ENCODE measurements around the gene GRID2IP.

- TF ChIP-seq SUZ12 (IDR thresholded peaks at IDR 0.05) = no peak
- TF ChIP-seq NFRKB (IDR thresholded peaks at IDR 0.05) = no peak
- TF ChIP-seq SP1 (IDR thresholded peaks at IDR 0.05) = no peak
- no peak for TF ChIP-seq PKNOX1 (IDR thresholded peaks at IDR 0.05)
- no peak for TF ChIP-seq HDGF (IDR thresholded peaks at IDR 0.05; ENCODE audit: borderline replicate concordance)
- no peak for TF ChIP-seq ARNT (IDR thresholded peaks at IDR 0.05)
- TF ChIP-seq FOXK2 (IDR thresholded peaks at IDR 0.05) = no peak
Measured at GRCh38 chr7:6545398-6546126, 5.7 kb downstream of the GRID2IP start.

Data from HEK293T (cell line).